GM19328 (cell line): Measurements from ENCODE around the gene FARS2.
A peak's percentile ranks its signal among the peaks of the same experiment; 100 is the strongest.

Experiments
- ATAC-seq: cut with Tn5 transposase; IDR thresholded peaks from one replicate; pipeline ENCODE4 v1.9.1; 2021; ENCODE audit warnings: mild to moderate bottlenecking, moderate library complexity; ENCODE audit not compliant: unreplicated experiment

The FARS2 gene

DNA sequence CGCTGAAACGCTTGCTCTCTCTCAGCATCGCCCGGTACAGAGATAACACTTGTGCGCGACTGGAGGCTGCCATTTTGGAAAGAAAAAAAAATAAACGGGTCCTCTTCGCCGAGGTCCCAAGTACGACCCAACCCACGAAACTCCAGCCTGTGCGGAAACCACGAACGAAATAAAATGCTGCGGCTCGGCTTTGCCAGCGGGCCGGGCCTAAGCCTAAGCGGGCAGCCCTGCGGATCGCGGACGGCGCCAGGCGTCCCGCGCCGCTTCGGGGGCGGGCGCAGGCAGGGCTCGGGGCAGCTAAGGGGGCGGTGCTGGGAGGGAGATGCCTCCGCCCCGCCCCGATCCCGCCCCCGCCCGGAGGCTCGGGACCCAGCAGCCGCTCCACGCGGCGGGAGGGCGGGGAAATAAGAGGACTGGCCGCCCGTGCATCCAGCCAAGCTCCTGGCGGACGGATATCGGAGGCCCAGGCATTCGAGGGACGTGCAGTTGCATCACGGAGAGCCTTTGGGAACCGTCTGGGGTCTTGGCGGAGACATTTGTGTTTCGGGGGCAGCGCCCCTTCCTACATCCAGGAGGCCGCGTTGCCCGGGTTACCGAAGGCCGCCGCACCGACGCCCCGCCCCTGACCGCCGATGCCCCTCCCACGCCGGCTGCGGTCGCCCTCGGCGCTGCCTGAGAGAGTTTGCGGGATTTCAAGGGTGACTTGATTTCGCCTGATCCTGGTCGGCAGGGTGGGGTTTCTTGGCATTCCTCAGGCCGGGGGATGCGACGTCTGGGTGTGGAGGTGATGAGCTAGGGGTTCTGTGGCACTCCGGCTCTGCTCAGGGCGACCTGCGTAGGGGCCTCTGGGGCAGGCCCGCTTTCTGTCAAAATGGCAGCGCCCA, at the start of gene FARS2, which contains the start of gene LYRM4:
FARS2 (plus strand) TSS at position 853 of the 884 bp plus-strand sequence.
LYRM4 (minus strand) TSS at position 290 of the 884 bp plus-strand sequence; CDS start at position 73, 217 bp downstream.
- ATAC-seq, result peak; percentile 66

DNA sequence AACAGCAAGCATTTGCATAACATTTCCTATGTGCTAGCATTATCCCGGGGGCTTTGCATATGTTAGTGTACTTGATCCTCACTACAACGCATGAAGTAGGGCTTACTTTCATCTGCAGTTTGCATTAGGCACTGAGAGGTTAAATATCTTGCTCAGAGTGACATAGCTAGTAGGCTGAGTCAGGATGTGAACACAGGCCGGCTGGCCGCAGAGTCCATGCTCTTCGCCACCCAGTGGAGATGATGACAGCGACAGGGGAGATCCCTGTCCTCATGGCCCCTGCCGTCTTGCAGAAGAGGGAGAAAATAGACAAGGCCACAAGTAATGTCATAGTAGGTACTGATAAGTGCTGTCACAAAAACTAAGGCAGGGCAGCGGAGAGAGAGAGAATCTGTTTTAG, 47.5 kb upstream of the FARS2 start:
- no peak for ATAC-seq

DNA sequence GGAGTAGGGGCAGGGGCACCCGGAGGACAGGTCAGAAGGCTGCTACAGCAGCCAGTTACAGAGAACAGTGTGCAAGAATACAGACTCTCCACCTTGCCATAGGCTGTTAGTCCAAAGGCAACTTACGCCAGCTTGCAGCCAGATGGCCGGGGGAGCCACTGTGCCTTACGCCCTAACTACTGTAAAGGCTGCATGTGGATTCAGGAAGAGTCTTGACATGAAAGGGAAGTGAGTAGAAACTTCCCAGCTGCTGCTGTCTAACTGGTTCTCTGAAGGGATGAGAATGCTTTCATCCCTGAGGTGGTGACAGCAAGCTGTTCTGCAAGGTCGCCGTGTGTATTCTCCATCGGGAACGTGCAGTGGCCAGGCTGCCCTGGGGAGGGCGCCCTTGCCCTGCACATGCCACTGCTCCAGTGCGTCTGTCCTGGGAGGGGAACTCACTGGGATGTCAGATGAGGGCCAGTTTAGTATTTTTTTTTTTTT, 46.7 kb upstream of the FARS2 start:
- no peak for ATAC-seq

DNA sequence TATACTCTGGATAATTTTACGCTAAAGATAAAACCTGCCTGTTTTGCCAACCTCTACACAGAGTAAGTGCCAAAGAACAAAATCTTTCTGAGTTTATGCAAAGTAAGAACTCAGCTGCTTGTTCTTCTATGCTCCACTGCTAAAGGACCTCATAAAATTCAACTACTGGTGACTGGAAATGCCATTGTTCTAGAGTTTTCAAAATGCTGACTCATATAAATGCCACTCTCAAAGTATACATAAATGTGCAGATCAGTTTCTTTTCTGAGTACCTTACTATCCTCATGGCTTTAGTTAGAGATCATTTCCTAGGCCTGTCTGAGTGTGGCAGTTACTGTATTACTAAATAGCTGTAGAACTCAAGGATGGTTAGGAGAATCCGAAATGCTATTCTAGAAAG, 46.2 kb upstream of the FARS2 start:
- ATAC-seq, result no peak

DNA sequence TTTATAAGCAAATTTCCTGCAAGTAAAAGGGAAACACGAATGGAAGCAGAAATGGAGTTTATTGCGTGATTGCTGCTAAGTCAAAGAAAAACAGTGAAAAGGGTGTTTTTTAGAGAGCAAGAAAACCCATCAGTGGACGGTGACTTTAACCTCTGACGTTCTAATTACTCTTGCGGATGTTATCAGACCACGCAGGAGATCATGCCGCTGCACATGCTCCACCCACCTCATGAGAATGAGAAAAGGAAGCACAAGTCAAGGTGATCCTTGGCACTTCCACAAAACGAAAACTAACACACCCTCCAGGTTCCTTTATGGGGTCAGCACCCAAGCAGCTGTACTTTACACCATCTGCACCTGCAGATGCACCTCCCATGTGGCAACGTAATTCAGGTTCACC, 45.5 kb upstream of the FARS2 start:
- no peak for ATAC-seq

DNA sequence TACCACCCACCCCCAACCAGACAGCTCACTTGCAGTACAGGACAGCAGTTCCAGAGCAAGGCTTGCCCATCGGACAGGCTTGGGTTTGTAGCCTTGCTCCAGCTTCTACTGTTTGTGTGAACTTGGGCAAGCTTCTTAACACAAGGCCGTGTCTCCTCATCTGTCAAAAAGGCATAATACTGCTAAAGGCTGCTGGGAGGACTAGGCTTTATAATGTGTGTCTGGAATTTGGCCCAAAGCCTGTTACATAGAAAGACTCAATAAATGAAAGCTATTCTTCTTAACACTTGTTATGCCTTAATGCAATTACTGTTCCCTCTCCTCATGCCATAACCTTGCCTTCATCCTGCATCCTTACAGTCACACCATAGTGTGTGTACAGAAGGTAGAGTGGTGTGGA, 44.0 kb upstream of the FARS2 start:
- no peak for ATAC-seq

DNA sequence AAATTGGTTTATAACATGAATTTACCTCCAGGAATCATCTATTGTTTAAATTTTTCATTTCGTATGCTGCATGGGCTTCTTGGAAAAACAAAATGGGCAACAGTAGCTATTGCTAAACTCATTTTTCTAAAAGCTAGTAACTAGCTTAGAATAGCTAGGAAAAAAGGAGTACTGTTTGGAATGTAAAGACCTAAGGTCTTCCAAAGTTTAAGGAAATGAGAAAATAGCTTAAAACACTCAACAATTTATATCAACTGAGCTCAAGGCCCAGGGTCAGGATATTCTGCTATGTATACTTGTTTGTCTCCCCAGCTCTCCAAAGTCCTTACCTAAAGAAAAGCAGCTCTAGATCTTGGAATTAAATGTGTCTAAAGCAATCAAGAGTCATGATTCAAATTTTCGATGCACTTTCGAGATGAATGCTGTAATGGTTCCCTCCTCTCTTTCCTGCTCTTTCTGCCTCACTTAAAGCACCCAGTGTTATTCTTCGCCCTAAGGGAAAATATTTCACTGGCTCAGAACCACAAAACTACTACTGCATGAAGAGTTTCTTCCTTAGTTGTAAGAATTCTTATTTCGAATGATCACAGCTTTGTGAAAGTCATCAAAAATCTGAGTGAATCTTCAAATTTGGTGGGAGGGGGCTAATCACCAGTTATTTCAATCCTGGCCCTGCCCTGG, 42.2 kb upstream of the FARS2 start:
- ATAC-seq, result no peak

DNA sequence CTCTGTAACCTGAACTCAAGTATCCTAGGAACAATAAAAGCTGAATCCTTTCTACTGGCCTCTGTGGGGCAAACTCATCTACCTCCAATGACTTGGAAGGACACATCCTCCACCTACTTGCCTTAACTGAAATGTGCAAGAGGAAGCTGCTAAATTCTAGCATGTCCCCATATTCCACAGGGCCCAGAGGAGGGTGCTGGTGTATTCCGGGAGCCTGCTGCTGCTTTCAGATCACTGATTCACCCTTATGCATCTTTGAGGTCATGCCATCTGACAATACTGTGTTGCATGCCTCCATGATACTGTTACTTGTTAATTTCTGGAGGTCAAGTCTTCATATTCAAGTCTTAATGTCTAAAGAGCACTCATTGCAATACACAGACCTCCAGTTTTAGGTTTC, 40.9 kb upstream of the FARS2 start:
- ATAC-seq, result no peak

DNA sequence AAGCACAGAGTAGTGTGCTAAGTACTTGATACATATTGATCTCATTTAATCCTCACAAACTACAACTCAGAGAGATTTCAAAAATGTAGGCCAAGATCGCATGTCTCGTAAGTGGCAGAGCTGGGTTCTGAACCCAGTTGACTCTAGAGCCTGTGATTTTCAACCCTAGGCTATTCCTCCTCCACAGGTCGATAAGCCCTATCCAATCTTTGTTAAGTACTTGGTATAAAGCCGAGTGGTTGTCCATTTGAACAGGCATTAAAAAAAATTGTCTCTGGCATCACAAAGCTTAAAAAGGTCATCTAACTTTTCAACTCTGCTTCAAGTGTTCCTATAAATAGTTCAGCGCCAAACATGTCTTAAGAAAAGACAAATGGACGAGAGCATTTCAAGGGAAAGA, 38.0 kb upstream of the FARS2 start:
- ATAC-seq, result no peak

DNA sequence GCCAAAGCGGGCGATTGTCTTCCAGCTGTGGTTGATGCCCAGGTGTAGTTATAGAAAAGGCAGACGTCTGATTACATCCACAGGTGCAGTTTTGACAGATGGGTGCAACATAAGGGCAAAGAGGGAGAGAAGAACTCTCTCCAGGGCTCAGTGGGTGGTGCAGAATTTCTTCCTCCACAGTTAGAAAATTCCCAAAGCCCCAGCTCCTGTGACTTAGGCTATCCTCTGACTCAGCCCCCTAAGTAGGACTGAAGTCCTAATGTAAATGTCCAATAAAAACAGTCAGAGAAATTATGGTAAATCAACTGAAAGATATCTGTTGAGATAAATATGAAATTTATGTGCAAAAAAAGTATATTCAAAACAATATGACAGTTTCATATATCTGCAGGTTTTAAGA, 32.0 kb upstream of the FARS2 start:
- no peak for ATAC-seq

DNA sequence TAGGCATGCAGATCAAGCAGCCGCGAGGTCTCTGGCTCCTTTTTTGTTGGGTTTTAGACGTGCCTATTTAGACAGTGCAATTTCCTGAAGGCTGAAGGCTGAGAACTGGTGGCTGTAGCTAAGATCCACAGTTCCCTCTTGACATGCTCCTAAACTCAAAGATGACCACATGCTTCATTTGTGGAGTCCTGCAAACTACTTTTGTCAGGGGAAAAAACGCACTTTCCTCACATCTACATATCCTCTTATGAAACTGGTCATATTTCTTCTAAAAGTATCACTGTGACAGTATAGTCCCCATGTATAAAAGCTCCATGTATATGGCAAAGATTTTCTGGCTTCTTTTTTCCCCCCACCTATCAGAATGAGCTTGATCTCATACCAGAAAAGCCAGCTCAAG, 31.2 kb upstream of the FARS2 start:
- ATAC-seq, result no peak

DNA sequence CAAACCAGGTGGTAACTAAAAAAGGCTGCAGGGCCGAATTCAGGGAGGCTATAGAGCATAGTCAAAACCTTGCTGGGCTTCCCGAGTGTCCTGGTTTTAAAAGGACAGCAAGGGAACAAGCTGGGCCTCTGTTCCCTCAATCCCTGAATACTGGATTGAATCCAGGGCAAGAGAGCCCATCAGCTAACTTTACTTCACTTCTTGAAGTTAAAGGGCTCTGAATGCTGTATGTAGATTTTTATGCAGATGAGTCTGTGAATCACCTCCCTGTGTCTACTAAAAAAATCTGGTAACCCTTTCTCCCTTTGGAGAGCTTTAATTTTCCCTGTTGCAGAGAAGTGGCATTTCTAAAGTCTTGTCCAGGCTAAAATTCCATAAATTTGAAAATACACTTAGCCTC, 30.0 kb upstream of the FARS2 start:
- no peak for ATAC-seq

DNA sequence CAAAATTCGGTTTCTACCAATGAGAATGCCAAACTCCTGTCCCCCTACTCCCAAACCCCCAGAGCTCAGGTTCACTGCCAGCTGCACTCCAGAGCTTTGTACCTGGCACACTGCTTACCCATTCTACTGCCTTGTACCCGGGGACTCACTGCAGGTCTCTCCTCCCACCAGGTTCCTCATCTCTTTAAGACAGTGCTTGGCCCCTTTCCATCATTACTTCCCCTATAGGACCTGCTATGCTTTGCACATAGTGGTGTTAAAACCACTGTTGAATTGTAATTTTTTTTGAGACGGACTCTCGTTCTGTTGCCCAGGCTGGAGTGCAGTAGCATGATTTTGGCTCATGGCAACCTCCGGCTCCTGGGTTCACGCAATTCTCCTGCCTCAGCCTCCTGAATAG, 26.4 kb upstream of the FARS2 start:
- ATAC-seq, result no peak

DNA sequence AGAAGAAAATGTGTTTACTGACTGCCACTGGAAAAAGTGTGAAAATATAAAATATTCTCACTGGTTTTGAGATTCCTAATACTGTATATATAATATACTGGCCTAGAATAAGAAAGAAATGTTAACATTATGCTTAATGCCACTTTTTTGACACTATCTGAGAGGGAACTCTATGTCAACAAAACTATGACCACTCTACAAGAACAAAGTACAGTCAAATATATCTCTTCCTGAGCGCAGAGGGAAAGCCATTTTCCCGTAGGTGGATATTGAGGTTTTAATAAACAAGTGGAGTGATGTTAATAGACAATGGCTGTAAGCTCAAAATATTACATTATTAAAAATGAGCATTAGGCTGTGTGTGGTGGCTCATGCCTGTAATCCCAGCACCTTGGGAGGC, 25.5 kb upstream of the FARS2 start:
- no peak for ATAC-seq

DNA sequence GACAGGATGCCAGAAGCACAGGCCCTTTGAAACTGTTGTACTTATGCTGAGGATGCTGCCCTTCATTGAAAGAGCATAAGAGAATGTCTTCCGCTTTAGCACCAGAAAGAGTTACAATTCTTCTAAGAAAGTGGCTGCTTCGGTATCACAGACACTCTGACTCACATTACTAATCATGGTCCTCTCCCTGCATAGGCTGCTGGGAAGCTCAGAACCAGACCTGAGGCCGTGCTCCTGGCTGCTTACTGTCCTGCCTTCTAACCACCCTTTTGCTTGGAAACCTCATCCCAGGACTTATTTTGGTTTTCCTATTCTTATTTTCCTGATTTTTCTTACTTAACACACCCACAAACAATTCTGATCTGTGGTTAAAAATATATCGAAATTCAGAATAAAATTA, 23.5 kb upstream of the FARS2 start:
- no peak for ATAC-seq

DNA sequence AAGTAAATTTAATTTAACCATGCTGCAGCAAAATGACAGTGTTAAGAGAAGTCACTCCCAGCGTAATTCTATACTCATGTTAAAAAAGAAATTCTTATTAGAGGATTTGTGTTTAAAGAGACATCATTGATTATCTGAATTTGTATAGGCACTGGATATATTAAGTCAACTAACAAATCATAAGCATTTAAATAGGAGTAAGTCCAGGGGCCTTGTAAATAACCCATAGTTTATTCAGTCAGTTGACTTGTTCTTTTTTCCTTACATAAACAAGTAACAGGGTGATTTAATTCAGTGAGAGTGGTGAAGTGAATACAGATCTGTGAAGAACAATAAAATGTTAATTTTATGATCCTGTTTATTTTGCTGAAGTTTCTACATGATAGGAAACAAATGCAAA, 23.0 kb upstream of the FARS2 start:
- no peak for ATAC-seq

DNA sequence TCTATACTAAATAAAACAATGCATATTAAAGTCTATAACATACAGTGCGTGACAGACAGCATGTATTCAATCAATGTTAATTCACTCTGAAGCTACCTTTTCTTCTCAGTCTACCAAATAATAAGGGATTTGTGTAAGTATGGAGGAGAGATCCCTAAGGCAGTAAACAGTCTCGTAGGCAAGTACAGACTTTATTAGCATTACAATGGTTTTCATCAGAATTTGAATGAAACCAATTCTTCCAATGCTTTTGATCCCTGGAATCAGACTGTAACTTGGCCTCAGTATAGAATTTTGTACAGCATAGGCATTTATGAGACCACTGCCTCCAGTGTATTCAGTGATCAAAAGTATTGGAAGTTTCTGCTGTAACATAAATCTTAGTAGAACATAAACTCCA, 20.1 kb upstream of the FARS2 start:
- ATAC-seq, result no peak

DNA sequence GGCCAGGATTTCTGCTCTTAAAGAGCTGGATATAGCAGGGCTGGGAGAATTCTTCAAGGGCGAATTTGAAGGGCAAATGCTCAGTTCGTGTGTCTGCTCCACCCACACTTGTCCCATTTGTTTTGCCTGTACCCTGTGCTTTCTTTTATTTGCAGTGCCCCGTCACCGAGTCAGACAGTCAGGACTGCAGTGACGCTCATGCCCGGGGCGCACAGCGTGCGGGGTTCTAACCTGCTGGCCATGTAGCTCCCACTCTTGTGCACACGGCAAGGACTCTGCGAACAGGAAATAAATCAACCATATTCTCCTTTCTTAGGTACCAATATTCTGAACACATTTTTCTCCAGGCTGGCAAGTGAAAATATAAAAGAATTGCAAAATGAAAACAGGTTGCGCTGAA, 18.2 kb upstream of the FARS2 start:
- no peak for ATAC-seq

DNA sequence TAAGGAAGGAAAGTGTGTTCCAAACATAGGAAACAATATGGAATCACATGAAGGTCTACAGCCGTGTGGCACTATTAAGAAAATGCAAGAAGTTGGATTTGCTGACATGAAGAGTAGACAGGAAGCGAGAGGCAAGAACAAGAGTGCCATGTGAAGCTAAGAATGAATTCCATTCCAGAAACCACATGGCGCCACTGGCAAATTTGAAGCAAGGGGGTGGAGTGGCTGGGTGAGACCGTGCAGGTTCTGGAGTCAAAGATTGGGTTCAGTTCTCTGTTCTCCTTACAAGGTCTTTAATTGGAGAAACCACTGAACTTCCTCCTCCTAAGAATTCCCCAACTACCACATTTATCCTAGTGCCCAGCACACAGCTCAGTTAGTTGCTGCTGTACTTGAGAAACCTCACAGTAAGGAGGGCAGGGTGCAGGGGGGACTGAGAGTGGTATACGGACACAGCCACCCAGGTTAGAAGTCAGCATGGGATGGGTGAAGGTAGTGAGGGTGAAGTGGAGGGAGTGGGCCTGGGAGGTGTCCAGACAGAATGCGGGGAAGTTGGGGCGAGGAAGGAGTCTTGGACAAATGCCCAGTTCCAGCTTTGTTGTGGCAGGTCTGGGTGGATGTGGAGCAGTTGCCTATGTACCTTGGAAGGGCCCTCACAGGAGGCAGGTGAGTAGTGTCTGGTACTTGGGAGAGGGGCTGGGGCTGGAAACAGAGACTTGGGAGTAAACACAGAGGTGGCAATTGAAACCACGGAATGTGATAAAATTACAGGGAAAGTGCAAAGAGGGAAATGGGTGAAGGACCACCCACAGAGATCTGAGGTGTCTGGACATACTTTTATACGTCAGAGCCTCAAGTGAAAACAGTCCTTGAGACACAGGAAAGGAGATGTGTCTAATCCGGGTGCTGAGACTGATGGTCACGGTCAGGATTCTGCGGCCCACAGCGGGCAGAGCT, 14.9 kb upstream of the FARS2 start:
- ATAC-seq, result no peak

DNA sequence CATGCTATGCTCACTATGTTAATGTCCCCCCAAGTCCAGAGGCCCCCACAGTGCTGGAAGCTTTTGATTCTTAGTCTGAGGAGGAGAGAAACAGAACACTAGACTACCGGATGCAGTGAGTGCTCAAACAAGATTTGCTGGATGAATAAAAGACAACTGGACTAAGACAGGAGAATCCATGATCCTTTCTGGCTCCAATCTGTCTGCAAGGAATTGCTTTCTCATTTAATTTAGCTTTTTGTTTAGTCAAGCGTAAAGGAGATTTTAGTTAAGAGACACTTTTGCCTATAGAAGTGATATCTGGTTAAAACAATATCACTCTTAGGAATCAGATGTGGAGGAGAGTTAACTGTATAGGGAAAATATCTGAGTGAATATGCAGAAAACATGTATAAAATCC, 14.1 kb upstream of the FARS2 start:
- ATAC-seq, result no peak
